Erythroblast (primary cell): ENCODE measurements around the gene DISP2.

Source experiments
- GATA1 ChIP-seq: IDR thresholded peaks from 2 replicates; pipeline ENCODE4 v1.6.1; 2011; ENCODE audit warnings: low read depth, mild to moderate bottlenecking, control low read depth, low read length, moderate library complexity
- POLR2A ChIP-seq: IDR thresholded peaks from 2 replicates; pipeline ENCODE4 v1.6.1; 2011; ENCODE audit warnings: mild to moderate bottlenecking, low read length

- TF ChIP-seq GATA1: no peak
- TF ChIP-seq POLR2A: no peak
These were observed 29.8 kb upstream of the DISP2 start for GRCh38 chr15:40328176-40328575.
